DND-41 (cell line): ENCODE measurements around the gene HPS3.
"Not testable (repeated sequence)": the region's sequence is repeated elsewhere in the genome, so short reads cannot be mapped to it uniquely, and the experiment has no call there.

Source experiments
- ATAC-seq: fragments of 200-7000 bp; cut with Tn5 transposase; 3 replicates; pipeline ENCODE4 v1.9.1; 2021; ENCODE audit warnings: low read depth; ENCODE audit not compliant: insufficient read depth
- DNase-seq: peaks from one replicate; pipeline ENCODE4 v3.0.0-alpha.2; 2020
- H2AFZ ChIP-seq: 2 replicates; pipeline ENCODE4 v1.6.0; 2012; ENCODE audit warnings: low read depth, low read length
- H3K27ac ChIP-seq: 2 replicates; pipeline ENCODE4 v1.5.1; 2012; ENCODE audit warnings: low read length, inconsistent platforms
- H3K27me3 ChIP-seq: fragments of 200-600 bp; sonication (generic); 2 replicates; pipeline ENCODE4 v1.6.0; 2012; ENCODE audit warnings: low read length, mild to moderate bottlenecking, inconsistent platforms; ENCODE audit not compliant: insufficient read depth, poor library complexity
- H3K36me3 ChIP-seq: 2 replicates; pipeline ENCODE4 v1.5.1; 2012; ENCODE audit warnings: low read length, inconsistent platforms; ENCODE audit not compliant: insufficient read depth
- H3K4me1 ChIP-seq: 2 replicates; pipeline ENCODE4 v1.5.1; 2012; ENCODE audit warnings: mild to moderate bottlenecking, low read length; ENCODE audit not compliant: insufficient read depth
- H3K4me2 ChIP-seq: 2 replicates; pipeline ENCODE4 v1.6.0; 2012; ENCODE audit warnings: mild to moderate bottlenecking, moderate library complexity, low read length, inconsistent platforms; ENCODE audit not compliant: insufficient read depth
- H3K4me3 ChIP-seq, 2 experiments: fragments of 200-600 bp in 1 of 2; shearing (Covaris generic) in 1 of 2; 2 replicates each; pipeline ENCODE4 v1.5.1; 2012 to 2016; ENCODE audit warnings: inconsistent platforms in 2 of 2, low read length in 2 of 2, mild to moderate bottlenecking in 2 of 2, low read depth in 1 of 2, moderate library complexity in 1 of 2
- H3K79me2 ChIP-seq: 2 replicates; pipeline ENCODE4 v1.6.0; 2012; ENCODE audit warnings: low read length, inconsistent platforms; ENCODE audit not compliant: insufficient read depth
- H3K9ac ChIP-seq: 2 replicates; pipeline ENCODE4 v1.6.0; 2012; ENCODE audit warnings: low read depth, mild to moderate bottlenecking, inconsistent platforms, low read length, moderate library complexity
- H3K9me3 ChIP-seq: 2 replicates; pipeline ENCODE4 v1.5.1; 2012; ENCODE audit warnings: low read length, moderate library complexity, mild to moderate bottlenecking, inconsistent platforms; ENCODE audit not compliant: insufficient read depth, severe bottlenecking
- H4K20me1 ChIP-seq: 2 replicates; pipeline ENCODE4 v1.6.0; 2012; ENCODE audit warnings: low read length; ENCODE audit not compliant: insufficient read depth
- CTCF ChIP-seq: IDR thresholded peaks from 2 replicates; pipeline ENCODE4 v1.5.1; 2012; ENCODE audit warnings: borderline replicate concordance, low read length, moderate library complexity, mild to moderate bottlenecking; ENCODE audit not compliant: poor library complexity, severe bottlenecking; ENCODE audit errors: extremely low read depth
- EZH2 ChIP-seq: IDR thresholded peaks from 3 replicates; pipeline ENCODE4 v1.6.1; 2012; ENCODE audit warnings: borderline replicate concordance, low read depth, mild to moderate bottlenecking, moderate library complexity, low read length, inconsistent platforms; ENCODE audit not compliant: severe bottlenecking

The HPS3 gene

GRCh38 chr3:149091983-149092382 lies 37.5 kb upstream of the HPS3 start:
- peaks cover 3% of the 10 kb centered on the region for H3K4me1 ChIP-seq
- no peaks in the 10 kb centered on the region for H3K36me3 ChIP-seq
- H3K4me2 ChIP-seq = no peak overlapping the region
- H4K20me1 ChIP-seq = no peaks in the 10 kb centered on the region
- H3K79me2 ChIP-seq = no peaks in the 10 kb centered on the region
- H3K27ac ChIP-seq = no peak overlapping the region
- H3K9me3 ChIP-seq = no peaks in the 10 kb centered on the region
- TF ChIP-seq EZH2 = no peak
- no peak for TF ChIP-seq CTCF
- H3K4me3 ChIP-seq = no peak overlapping the region
- no peak overlapping the region for H2AFZ ChIP-seq
- ATAC-seq (no peak), DNase-seq (no peak)
- H3K9ac ChIP-seq = no peak overlapping the region
- H3K27me3 ChIP-seq = no peaks in the 10 kb centered on the region

- H2AFZ ChIP-seq = no peak overlapping the region
- no peaks in the 10 kb centered on the region for H3K4me1 ChIP-seq
- no peak overlapping the region for H3K4me2 ChIP-seq
- H3K4me3 ChIP-seq = no peak overlapping the region
- H3K27ac ChIP-seq = no peak overlapping the region
- H3K9me3 ChIP-seq = no peaks in the 10 kb centered on the region
- no peaks in the 10 kb centered on the region for H3K36me3 ChIP-seq
- ATAC-seq = no peak
- no peaks in the 10 kb centered on the region for H3K79me2 ChIP-seq
- TF ChIP-seq CTCF (no peak), EZH2 (no peak)
- DNase-seq = no peak
- H4K20me1 ChIP-seq = no peaks in the 10 kb centered on the region
- no peaks in the 10 kb centered on the region for H3K27me3 ChIP-seq
- no peak overlapping the region for H3K9ac ChIP-seq
These were observed 34.0 kb upstream of the HPS3 start for GRCh38 chr3:149095487-149095886.

GRCh38 chr3:149097987-149098386 lies 31.5 kb upstream of the HPS3 start:
- H3K27me3 ChIP-seq, H4K20me1 ChIP-seq, H3K9ac ChIP-seq, H3K27ac ChIP-seq, H3K36me3 ChIP-seq, H3K79me2 ChIP-seq, H3K4me2 ChIP-seq, H3K4me1 ChIP-seq, H3K9me3 ChIP-seq, ATAC-seq, H2AFZ ChIP-seq, DNase-seq, H3K4me3 ChIP-seq: not testable (repeated sequence)

GRCh38 chr3:149101154-149101553 lies 28.3 kb upstream of the HPS3 start:
- Histone ChIP-seq H4K20me1 (no peaks in the 10 kb centered on the region), H3K9ac (no peak overlapping the region), H3K27ac (no peak overlapping the region), H3K27me3 (no peaks in the 10 kb centered on the region), H3K4me2 (no peak overlapping the region), H3K36me3 (no peaks in the 10 kb centered on the region), H2AFZ (no peak overlapping the region), H3K79me2 (no peaks in the 10 kb centered on the region), H3K4me1 (no peaks in the 10 kb centered on the region), H3K4me3 (no peak overlapping the region), H3K9me3 (peaks cover 4% of the 10 kb centered on the region)
- DNase-seq = no peak
- ATAC-seq = no peak
- TF ChIP-seq EZH2 (no peak), CTCF (no peak)
